ENCODE measurements around the gene CD81.
"Not testable (repeated sequence)": the region's sequence is repeated elsewhere in the genome, so short reads cannot be mapped to it uniquely, and the experiment has no call there.

The CD81 gene

DNA sequence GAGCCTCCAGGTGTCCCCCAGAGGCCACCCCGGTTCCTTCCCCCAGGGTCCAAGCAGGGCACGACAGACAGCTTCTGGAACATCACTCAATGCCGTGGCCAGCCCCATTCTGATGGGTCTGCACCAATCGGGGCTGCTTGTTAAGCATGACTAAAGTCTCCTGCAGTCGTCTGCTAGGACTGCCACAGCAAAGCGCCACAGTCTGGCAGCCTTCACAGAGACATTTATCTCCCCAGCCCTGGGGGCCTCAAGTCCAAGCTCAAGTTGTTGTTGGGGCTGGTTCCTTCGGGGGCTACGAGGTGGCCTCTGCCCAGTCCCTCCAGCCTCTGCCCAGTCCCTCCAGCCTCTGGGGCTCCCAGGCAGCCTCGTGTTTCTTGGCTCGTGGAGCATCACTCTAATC lies 14.0 kb upstream of the CD81 start (continued):
- no peak for TF ChIP-seq ZFP30 (CRISPR knock-in tag; IDR thresholded peaks at IDR 0.05)
- TF ChIP-seq CSDC2 (CRISPR knock-in tag; IDR thresholded peaks at IDR 0.05) = no peak
- TF ChIP-seq ESRRG (CRISPR knock-in tag; IDR thresholded peaks at IDR 0.05) = no peak
- no peak for TF ChIP-seq ZNF8 (CRISPR knock-in tag; IDR thresholded peaks at IDR 0.05)
- TF ChIP-seq TCF4 (CRISPR knock-in tag; IDR thresholded peaks at IDR 0.05; ENCODE audit: borderline replicate concordance) = no peak
- no peak for TF ChIP-seq BACH2 (CRISPR knock-in tag; IDR thresholded peaks at IDR 0.05; ENCODE audit: borderline replicate concordance)

- ATAC-seq = no peak
- TF ChIP-seq CSDC2 (CRISPR knock-in tag; IDR thresholded peaks at IDR 0.05) (no peak), ZNF8 (CRISPR knock-in tag; IDR thresholded peaks at IDR 0.05) (no peak), PPARA (CRISPR knock-in tag; IDR thresholded peaks at IDR 0.05; ENCODE audit: borderline replicate concordance) (no peak), ESRRG (CRISPR knock-in tag; IDR thresholded peaks at IDR 0.05) (no peak), ZNF70 (CRISPR knock-in tag; IDR thresholded peaks at IDR 0.05) (no peak), BACH2 (CRISPR knock-in tag; IDR thresholded peaks at IDR 0.05; ENCODE audit: borderline replicate concordance) (no peak), ARNTL (CRISPR knock-in tag; IDR thresholded peaks at IDR 0.05; ENCODE audit: borderline replicate concordance, low read depth) (no peak), TCF4 (CRISPR knock-in tag; IDR thresholded peaks at IDR 0.05; ENCODE audit: borderline replicate concordance) (no peak), GLIS3 (CRISPR knock-in tag; IDR thresholded peaks at IDR 0.05) (no peak), TOX (CRISPR knock-in tag; IDR thresholded peaks at IDR 0.05; ENCODE audit: borderline replicate concordance) (no peak), ISL1 (CRISPR knock-in tag; IDR thresholded peaks at IDR 0.05) (no peak), RARB (CRISPR knock-in tag; IDR thresholded peaks at IDR 0.05) (no peak), POU6F1 (CRISPR knock-in tag; IDR thresholded peaks at IDR 0.05; ENCODE audit: borderline replicate concordance, low read depth) (no peak), ZC3H10 (CRISPR knock-in tag; IDR thresholded peaks at IDR 0.05) (no peak)
- TF ChIP-seq, protein P1, sequence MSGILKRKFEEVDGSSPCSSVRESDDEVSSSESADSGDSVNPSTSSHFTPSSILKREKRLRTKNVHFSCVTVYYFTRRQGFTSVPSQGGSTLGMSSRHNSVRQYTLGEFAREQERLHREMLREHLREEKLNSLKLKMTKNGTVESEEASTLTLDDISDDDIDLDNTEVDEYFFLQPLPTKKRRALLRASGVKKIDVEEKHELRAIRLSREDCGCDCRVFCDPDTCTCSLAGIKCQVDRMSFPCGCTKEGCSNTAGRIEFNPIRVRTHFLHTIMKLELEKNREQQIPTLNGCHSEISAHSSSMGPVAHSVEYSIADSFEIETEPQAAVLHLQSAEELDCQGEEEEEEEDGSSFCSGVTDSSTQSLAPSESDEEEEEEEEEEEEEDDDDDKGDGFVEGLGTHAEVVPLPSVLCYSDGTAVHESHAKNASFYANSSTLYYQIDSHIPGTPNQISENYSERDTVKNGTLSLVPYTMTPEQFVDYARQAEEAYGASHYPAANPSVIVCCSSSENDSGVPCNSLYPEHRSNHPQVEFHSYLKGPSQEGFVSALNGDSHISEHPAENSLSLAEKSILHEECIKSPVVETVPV (CRISPR knock-in tag; IDR thresholded peaks at IDR 0.05) = no peak
Observed at GRCh38 chr11:2363577-2364370, 13.3 kb upstream of the CD81 start.

GRCh38 chr11:2364386-2364785 lies 12.7 kb upstream of the CD81 start:
- ATAC-seq = not testable (repeated sequence)

DNA sequence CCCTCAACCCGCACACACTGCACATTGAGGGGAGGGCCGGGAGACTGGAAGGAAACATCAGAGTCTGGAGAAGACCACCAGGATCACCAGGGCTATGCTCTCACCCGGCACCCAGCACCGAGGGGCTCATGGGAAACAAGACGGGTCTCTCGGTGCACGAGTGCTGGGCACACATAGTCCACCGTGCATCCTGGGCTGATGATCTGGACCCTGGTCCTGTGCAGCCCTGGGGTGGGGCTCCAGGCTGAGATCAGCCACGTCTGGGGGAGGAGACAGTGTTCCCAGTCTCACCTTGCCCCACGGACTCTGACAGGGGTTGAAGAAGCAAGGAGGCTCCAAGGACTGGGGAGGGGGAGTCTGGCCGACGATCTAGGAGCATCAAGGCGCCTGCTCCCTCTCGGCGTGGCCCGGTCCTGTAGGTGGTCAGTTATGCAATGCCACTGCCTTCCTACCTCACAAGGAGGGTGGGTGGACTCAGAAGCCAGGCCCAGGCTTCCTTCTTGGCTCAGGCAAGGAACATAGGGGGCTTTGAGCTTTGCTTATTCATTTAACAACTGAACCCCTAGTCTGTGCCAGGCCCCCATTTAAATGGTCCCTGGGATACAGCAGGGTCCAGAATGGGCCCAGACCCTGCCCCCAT lies 11.4 kb upstream of the CD81 start:
- TF ChIP-seq CSDC2 (CRISPR knock-in tag; IDR thresholded peaks at IDR 0.05) (no peak), ARNTL (CRISPR knock-in tag; IDR thresholded peaks at IDR 0.05; ENCODE audit: borderline replicate concordance, low read depth) (no peak), OSR1 (CRISPR knock-in tag; IDR thresholded peaks at IDR 0.05) (no peak), PPARA (CRISPR knock-in tag; IDR thresholded peaks at IDR 0.05; ENCODE audit: borderline replicate concordance) (no peak), ZFP30 (CRISPR knock-in tag; IDR thresholded peaks at IDR 0.05) (no peak), ZNF8 (CRISPR knock-in tag; IDR thresholded peaks at IDR 0.05) (no peak), TOX (CRISPR knock-in tag; IDR thresholded peaks at IDR 0.05; ENCODE audit: borderline replicate concordance) (no peak), BACH2 (CRISPR knock-in tag; IDR thresholded peaks at IDR 0.05; ENCODE audit: borderline replicate concordance) (no peak), GLIS3 (CRISPR knock-in tag; IDR thresholded peaks at IDR 0.05) (no peak), ZFP3 (CRISPR knock-in tag; IDR thresholded peaks at IDR 0.05) (no peak), ZNF565 (CRISPR knock-in tag; conservative IDR thresholded peaks at IDR 0.05; ENCODE audit: low read depth) (no peak), POU6F1 (CRISPR knock-in tag; IDR thresholded peaks at IDR 0.05; ENCODE audit: borderline replicate concordance, low read depth) (no peak), ISL1 (CRISPR knock-in tag; IDR thresholded peaks at IDR 0.05) (no peak), TCF4 (CRISPR knock-in tag; IDR thresholded peaks at IDR 0.05; ENCODE audit: borderline replicate concordance) (no peak), RARB (CRISPR knock-in tag; IDR thresholded peaks at IDR 0.05) (no peak)
- TF ChIP-seq, protein P1 (CRISPR knock-in tag; IDR thresholded peaks at IDR 0.05) = no peak
- TF ChIP-seq, protein P2, sequence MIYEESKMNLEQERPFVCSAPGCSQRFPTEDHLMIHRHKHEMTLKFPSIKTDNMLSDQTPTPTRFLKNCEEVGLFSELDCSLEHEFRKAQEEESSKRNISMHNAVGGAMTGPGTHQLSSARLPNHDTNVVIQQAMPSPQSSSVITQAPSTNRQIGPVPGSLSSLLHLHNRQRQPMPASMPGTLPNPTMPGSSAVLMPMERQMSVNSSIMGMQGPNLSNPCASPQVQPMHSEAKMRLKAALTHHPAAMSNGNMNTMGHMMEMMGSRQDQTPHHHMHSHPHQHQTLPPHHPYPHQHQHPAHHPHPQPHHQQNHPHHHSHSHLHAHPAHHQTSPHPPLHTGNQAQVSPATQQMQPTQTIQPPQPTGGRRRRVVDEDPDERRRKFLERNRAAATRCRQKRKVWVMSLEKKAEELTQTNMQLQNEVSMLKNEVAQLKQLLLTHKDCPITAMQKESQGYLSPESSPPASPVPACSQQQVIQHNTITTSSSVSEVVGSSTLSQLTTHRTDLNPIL (CRISPR knock-in tag; IDR thresholded peaks at IDR 0.05; ENCODE audit: low read depth) = no peak
- no peak; the same call in 1 of the 3 replicates for ATAC-seq
